ENCODE measurements around the gene MYO9B.
A peak's percentile ranks its signal among the peaks of the same experiment; 100 is the strongest.

Gene MYO9B, protein sequence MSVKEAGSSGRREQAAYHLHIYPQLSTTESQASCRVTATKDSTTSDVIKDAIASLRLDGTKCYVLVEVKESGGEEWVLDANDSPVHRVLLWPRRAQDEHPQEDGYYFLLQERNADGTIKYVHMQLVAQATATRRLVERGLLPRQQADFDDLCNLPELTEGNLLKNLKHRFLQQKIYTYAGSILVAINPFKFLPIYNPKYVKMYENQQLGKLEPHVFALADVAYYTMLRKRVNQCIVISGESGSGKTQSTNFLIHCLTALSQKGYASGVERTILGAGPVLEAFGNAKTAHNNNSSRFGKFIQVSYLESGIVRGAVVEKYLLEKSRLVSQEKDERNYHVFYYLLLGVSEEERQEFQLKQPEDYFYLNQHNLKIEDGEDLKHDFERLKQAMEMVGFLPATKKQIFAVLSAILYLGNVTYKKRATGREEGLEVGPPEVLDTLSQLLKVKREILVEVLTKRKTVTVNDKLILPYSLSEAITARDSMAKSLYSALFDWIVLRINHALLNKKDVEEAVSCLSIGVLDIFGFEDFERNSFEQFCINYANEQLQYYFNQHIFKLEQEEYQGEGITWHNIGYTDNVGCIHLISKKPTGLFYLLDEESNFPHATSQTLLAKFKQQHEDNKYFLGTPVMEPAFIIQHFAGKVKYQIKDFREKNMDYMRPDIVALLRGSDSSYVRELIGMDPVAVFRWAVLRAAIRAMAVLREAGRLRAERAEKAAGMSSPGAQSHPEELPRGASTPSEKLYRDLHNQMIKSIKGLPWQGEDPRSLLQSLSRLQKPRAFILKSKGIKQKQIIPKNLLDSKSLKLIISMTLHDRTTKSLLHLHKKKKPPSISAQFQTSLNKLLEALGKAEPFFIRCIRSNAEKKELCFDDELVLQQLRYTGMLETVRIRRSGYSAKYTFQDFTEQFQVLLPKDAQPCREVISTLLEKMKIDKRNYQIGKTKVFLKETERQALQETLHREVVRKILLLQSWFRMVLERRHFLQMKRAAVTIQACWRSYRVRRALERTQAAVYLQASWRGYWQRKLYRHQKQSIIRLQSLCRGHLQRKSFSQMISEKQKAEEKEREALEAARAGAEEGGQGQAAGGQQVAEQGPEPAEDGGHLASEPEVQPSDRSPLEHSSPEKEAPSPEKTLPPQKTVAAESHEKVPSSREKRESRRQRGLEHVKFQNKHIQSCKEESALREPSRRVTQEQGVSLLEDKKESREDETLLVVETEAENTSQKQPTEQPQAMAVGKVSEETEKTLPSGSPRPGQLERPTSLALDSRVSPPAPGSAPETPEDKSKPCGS (N-terminal part only)

DNA sequence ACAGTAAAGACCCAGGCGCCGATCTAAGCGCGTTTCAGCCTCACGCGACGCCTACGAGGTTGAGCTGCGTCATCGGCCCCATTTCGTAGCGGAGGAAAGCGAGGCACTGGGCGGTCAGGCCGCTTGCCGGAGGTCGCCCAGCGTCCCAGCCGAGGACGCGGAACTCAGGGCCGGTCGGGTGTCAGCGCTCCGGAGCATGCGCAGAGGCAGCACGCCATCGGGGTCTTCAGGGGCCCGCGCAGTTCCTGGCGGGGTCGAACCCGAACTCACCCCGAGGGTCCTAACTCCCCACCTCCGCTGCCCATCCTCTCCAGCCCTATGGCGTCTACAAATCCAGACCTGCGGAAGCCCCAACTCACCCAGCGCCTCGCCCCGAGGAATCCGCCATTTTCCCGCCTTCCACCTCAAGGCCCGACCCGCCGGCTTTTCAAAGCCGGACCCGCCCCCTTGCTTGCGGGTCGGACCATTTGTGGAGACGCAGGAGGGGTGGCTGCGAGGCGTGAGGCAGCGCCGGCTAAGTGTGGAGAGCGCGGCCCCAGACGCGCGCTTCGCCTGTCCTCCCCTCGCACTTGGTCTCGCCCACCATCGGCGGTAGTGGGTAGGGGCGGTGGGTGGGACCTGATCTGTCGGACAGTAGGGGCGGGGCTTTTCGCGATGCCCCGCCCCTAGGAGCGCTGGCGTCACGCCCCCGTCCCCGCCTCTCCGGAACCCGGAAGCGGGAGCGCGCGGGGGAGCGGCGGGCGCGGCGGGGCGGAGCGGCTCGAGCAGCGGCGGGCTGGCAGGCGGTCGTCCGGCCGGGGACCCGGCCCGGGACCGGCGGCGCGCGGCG lies at the start of gene MYO9B, which contains the start of gene HAUS8:
Gene MYO9B (plus strand): TSS at position 743 of the 829 bp plus-strand sequence. CDS start 25,941 bp downstream, outside the sequence.
Gene HAUS8 (minus strand): TSS at position 418 of the 829 bp plus-strand sequence. CDS start 30 bp downstream, at position 388.
- DNase-seq: peak; percentile 100

DNA sequence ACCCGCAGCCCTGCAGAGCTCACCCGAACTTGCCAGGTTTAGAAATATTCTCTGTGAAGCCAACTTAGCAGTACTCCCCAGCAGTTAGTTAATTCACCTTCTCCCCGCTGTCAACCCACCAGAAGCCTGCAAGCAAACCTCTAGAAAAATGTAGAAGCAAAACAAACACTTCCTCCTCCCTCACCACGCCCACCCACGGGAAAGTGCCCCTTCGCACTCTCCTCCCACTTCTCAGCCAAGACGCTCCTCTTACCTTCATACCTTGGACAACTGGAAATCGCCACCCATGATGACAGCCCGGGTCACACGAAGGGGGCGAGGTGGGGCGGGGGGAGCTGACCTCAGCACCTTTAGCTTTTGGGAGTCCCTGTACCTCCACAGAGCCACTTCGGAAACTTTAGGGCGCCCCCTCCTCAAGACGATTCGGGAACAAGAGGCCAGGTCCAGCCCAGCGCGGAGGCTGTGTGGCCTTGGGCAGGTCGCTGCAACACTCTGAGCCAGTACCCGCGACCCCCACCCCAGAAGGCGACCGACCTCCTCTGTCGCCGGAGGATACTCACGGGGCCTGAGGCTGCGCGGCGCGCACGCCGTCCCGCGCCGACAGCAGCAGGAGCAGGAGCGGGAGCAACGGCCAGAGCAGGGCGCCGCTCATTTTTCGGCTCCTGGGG lies 49.5 kb upstream of the MYO9B start:
- DNase-seq: peak; percentile 43

DNA sequence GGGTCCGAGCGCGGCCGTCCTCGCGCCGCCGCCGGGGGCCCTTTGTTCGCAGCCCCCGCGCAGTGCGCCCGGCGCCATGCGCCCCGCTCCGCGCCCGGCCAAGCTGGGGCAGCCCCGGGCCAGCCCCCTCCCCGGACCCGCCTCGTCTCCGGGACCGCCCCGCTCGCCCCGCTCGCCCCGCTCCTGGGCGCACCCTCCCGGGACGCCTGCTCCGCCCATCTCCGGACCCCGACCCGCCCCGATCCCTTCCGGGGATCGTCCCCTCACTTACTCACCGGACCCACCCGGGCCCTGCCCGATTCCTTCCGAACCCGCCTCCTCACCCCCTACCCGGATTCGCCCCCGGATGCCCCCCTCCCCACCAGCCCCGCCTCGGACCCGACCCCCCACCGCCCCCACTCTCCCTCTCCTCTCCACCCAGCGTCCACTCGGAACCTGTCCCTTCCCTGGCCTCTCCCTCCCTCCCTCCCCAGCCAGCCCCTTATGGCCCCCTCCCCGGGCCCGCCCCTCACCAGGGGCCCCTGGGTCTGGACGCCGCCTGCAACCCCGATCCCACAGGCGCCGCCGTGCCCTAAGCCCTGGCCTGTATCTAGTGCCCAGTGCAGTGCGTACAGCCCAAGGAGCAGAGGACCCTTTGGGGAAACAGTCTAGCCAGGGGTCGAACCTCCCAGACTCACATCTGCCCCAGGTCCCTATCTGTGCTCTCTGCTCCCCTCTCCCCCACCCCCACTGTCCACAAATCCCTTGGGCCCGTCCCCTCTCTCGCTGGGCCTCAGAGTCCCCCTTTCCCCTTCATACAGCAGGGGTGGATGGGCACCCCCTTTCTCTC lies 48.7 kb upstream of the MYO9B start, which contains the start of gene CPAMD8:
Gene CPAMD8 (minus strand): TSS at position 105 of the 829 bp plus-strand sequence. CDS start 168 bp downstream, outside the sequence.
- no peak for DNase-seq

DNA sequence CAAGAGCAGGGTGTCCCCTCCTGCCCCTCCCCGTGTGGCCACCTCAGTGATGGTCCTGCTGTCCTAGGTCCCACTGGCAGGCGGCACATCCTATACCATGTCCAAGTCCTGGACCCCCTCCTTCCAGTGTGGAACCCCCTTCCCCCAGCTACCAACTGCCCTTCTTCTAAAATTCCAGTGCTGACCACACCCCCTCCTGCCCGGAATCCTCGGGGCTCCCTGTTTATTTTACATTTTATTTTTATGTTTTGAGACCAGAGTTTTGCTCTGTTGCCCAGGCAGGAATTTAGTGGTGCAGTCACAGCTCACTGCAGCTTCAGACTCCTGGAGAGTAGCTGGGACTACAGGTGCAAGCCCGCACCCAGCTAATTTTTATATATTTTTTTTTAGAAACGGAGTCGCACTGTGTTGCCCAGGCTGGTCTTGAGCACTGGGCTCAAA lies 48.0 kb upstream of the MYO9B start:
- DNase-seq: no peak

DNA sequence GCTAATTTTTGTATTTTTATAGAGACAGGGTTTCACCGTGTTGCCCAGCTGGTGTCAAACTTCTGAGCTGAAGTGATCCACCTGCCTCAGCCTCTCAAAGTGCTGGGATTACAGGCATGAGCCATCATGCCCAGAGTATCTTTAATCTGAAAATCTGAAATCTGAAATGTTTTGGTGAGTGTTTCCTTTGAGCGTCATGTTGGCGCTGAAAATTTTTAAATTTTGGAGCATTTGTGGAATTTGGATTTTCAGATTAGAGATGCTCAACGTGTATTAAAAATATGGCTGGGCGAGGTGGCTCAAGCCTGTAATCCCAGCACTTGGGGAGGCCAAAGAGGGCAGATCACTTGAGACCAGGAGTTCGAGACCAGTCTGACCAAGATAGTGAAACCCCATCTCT lies 43.8 kb upstream of the MYO9B start:
- DNase-seq: no peak

DNA sequence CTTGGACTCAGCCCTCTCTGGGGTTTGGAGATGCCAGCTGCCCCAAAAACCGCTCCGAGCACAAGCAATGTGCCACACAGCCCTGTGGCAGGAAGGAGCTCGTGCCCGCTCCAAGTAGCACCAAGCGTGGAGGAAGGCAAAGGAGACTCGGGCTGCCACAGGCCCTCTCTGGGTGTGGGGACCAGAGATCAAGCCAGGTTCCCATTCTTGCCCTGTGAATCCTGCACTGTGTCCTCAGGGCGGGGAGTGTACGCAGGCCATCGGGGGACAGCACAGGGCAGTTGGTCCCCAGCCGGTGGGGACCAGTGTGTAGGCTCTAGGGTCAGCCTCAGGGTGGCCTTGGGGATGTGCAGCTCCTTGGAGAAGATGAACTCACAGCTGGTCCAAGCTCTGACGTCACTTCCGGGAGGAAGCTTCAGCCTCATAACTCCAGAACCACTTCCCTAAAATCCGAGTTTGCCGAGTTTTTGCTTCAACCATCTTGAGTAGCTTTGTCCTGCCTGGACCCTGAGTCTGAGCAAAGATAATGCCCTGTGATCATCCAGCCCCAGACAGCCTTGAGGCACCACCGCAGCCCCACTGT lies 39.6 kb upstream of the MYO9B start:
- DNase-seq: no peak

DNA sequence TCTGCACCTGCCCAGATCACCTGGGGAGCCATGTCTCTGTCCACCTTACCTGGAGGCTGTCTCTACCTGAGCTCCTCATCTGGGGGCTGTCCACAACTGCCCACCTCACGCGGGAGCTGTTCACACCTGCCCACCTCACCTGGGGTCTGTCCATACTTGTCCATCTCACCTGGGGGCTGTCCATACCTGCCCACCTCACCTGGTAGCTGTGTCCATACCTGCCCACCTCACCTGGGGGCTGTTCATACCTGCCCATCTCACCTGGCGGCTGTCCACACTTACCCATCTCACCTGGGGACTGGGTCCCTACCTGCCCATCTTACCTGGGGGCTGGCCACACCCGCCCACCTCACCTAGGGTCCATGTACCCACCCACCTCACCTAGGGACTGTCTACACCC lies 38.9 kb upstream of the MYO9B start:
- DNase-seq: no peak

DNA sequence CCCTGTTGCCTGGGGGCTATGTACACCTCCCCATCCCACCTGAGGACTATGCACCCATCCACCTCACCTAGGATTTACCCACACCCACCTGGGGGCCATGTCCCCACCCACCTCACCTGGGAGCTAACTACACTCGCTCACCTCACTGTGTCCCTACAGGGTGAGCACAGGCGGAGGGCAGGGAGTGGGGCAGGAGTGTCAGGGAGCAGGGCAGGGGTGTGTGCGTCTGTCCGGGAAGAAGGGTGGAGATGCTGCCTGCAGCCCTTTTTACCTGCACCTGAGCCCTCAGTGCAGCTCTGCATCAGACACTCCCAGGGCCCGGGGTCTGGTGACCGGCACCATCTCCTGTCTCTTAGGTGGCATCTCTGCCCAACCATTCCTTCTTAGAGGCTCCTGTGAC lies 38.4 kb upstream of the MYO9B start:
- no peak for DNase-seq

DNA sequence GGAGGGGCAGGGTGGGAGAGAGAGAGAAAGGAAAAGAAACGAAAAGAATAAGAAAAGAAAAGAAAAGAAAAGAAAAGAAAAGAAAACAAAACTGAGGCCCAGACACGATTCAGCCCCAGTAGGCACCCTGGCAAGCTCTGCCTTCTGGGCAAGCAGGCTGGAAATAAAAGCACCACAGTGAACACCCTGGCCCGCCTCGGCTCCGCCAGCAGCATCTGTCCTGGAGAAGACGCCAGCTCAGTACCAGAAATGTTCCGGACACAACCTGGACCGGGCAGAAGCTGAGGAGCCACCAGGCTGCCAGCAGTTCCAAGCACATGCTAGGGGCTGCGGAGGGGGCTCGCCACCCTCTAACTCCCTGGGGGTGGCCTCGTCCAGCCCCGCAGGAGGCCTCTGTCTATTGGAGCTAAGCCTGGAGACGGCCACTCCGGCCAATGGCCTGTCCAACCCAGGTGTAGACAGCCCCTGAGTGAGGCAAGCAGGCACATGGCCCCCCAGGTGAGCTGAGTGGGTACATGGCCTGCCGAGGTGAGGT lies 37.5 kb upstream of the MYO9B start:
- no peak for DNase-seq

DNA sequence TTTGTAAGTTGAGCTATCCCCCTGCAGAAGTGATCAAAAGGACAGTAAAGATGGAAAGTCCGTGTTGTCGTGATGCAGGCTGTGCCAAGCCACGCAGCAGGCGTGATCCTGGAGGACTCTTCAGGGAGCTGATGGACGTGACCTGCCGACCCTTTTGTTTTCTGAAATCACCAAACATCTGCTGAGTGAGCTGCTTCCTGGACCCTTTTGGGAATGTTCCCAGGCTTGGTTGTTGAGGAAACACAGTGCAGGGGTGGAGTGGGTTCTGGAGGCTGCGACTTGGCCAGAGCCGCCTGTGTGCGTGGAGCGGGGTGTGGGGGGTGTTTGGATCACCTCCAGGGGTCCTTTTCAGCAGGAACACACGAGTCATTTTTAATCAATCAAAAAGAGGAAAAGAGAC lies 33.6 kb upstream of the MYO9B start:
- DNase-seq: no peak

DNA sequence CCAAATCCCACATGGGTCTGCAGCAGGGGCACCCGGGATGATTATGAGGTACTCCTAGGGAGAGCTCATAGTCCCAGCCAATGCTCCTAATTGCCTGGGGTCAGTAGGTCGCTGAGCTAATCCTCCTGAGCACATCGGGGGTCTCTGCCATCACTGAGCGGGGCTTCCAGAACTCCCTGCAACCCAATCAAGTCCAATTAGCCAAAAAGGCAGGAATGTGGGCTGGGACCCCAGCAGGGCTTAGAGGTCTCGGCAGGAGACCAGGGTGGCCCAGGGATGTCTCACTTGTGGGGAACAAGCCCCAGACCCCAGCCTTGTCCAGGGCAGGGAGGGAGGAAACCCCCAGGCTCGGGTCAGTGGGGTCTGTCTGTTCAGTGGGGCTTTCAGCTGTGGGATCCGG lies 31.8 kb upstream of the MYO9B start:
- no peak for DNase-seq

DNA sequence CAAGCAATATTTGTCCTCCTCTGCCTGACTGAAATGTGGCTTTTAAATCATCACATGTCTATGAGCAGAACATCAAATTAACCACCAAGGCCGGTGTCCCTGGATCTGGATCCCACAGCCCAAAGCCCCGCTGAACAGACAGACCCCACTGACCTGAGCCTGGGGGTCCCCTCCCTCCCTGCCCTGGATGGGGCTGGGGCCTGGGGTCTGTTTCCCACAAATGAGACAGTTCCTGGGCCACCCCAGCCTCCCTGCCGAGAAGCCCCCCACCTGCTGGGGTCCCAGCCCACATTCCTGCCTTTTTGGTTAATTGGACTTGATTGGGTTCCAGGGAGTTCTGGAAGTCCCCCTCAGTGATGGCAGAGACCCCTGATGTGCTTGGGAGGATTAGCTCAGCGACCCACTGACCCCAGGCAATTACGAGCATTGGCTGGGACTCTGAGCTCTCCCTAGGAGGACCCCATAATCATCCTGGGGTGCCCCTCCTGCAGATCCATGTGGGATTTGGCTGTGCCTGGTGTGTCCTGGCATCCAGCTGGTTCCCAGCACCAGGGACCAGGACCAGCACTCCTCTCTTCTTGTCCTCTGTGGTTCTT lies 29.6 kb upstream of the MYO9B start:
- no peak for DNase-seq

DNA sequence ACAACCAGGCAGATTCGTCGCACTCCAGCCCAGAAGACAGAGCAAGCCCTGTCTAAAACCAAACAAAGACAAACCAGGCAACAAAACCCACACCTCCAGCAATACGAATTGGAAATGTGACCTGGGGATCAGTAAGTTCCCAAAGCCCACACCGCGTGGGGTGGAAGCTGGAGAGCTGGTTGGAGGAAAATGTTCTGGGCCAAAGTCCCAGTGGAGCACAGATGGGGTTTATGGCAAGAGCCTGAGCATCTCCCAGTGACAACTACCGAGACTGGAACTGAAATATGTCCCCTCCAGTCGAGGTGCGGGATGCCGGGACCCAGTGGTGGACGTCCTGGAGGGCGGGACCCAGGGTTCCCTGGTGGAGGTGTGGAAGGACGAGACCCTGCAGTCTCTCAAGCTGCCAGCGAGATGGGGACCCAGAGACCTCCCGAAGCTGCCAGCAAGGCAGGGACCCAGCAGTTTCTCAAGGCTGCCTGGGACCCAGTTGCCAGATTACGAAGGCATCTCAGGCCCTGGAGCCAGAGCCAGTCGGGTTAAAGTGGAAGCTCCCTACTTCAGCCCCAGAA lies 26.6 kb upstream of the MYO9B start:
- DNase-seq: no peak

DNA sequence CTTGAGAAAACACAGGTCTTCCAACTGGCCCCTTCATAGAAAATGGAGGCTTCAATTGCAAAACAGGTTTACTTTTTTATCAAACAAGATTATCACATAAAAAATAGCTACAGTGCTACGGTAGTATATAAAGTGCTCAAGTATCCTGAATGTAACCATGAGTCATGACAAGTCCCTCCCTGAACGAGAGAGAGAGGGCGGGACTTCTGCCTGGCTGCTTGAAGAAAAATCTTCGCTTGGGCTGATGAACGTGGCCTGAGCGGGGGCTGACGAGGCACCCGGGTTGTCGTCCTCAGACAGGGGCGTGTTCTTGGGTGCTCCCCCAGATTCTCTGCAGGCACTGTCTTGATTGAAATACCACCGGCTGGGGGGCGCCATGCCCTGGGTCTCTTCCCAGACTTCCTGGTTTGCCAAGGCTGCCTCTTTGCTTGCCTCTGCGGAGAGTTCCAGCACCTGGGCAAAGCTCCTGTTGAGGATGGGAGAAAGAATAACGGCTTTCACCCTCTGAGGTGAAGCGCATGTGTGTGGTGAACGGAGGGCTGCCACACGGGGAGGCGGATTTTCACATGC lies 25.8 kb upstream of the MYO9B start:
- no peak for DNase-seq

DNA sequence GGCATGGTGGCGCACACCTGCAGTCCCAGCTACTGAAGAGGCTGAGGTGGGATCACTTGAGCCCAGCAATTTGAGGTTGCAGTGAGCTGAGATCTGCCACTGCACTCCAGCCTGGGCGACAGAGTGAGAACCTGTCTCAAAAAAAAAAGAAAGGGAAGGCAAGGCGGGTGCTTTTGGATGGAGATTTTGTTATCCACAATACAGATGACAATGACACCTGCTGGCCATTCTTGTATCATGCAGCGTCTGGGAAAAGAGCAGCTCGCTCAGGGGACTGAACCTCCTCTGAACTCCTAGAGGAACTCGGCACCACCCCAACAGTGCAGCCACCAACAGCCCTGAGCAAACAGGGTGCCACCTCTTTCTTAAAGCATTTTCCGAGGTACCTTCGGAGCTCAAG lies 23.1 kb upstream of the MYO9B start:
- DNase-seq: no peak

DNA sequence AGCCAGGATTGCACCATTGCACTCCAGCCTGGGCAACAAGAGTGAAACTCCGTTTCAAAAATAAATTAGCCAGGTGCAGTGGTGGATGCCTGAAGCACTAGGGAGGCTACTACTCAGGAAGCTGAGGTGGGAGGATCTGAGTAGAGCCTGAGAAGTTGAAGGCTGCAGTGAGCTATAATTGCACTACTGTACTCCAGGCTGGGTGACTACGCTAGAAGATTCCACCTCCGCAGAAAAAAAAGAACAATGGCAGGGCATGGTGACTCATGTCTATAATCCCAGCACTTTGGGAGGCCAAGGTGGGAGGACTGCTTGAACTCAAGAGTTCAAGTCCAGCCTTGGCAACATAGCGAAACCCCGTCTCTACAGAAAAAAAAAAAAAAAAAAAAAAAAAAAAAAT lies 20.8 kb upstream of the MYO9B start:
- no peak for DNase-seq

DNA sequence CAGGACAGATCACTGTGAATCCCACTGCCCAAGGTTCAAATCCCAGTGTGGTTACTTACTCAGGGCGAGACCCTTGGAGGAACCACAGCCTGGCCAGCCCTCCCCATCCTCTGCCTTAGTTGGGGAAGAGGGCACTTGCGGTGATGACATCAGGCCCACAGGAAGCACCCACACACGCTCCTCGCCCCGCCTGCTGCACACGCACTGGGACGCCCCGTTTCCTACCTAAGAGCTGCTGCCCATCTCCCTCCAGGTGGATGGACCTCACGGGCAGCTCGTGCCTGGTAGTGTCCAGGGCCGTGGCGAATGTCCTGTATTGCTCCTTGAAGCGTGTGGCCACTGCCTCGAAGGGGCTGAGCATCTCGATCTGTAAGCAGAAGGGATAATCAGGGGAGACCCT lies 19.9 kb upstream of the MYO9B start:
- DNase-seq: no peak

DNA sequence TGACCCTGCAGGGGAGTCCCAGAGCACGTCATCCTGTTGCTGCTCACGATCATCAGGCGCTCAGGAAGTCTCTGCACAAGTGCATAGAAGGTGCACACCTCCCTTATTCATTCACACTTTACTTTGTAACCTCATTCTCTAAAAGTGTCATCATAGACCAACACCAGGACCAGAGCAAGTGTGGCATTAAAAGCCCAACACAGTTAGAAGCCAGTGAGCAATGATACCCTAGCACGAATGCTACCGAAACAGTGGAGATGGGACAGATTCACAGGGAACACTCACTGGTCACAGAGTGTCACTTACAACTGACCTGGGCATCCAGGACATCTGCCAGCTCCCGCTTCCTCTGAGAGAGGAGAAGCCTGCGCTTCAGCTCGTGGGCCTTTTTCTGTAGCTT lies 17.3 kb upstream of the MYO9B start:
- no peak for DNase-seq

Data from left hindlimb (tissue), 1 donor.